Fibroblast of skin of back (primary cell): ENCODE results near the gene IQGAP3.
"Not testable (repeated sequence)": the region's sequence is repeated elsewhere in the genome, so short reads cannot be mapped to it uniquely, and the experiment has no call there.

Source experiments
- DNase-seq: peaks from one replicate; pipeline ENCODE4 v3.0.0-alpha.2; 2013

IQGAP3 gene

DNA sequence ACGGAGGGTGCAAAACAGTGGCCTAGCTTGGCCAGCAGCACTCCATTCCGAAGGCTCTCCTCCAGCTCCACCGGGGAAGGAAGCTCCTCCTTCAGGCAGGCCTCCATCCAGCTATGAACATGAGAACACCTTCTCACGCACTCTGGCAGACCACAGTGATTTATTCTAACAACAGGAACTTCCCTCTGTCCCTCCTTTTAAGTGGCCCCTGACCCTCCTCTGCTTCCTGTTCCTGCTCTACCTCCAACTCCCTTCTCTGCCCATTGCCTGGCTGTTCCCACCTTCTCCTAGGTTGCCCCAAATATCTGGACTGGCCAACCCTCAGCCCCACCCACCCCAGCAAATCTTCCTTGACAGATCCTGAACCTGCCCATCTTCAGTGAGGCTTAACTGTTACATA, 5.9 kb downstream of the IQGAP3 start:
- no peak for DNase-seq

- no peak for DNase-seq
These were observed 6.8 kb downstream of the IQGAP3 start for GRCh38 chr1:156565519-156565918.

GRCh38 chr1:156560585-156561163, 11.7 kb downstream of the IQGAP3 start:
- DNase-seq, result no peak

- no peak for DNase-seq
These were observed 12.5 kb downstream of the IQGAP3 start for GRCh38 chr1:156559797-156560385.

- DNase-seq, result no peak
These were observed 13.1 kb downstream of the IQGAP3 start for GRCh38 chr1:156559086-156559796.

- no peak for DNase-seq
These were observed 16.0 kb downstream of the IQGAP3 start for GRCh38 chr1:156556354-156556753.

DNA sequence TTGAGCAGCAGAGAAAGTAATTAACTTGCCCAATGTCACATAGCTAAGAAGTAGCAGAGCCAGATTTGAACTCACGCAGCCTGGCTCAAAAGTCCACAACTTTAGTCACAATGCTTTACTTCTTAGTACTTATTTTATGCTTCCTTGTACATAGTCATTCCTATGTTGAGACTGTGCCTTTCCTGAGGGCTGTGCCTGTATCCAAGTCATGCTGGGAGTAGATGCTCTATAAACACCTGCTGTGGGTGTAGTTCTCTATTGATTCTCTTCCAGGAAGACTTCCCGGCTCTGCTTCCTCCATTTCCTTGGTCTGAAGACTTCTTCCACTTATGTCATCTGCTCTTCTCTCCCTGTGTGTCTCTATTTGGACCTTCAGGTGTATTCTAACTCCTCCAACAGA, 16.6 kb downstream of the IQGAP3 start:
- no peak for DNase-seq

GRCh38 chr1:156554971-156555370, 17.4 kb downstream of the IQGAP3 start:
- no peak for DNase-seq

GRCh38 chr1:156553860-156554485, 18.4 kb downstream of the IQGAP3 start:
- no peak for DNase-seq

DNA sequence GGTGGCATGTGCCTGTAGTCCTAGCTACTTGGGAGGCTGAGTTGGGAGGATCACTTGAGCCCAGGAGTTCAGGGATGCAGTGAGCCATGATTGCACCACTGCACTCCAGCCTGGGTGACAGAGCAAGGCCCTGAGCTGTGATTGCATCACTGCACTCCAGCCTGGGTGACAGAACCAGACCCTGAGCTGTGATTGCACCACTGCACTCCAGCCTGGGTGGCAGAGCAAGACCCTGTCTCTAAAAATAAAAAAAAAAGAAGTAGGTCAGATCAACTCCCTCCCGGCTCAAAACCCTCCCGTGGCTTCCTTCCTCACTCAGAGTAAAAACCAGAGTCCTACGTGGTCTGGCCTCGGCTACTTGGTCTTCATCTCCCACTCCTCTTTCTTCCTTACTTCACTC, 19.4 kb downstream of the IQGAP3 start:
- DNase-seq, result not testable (repeated sequence)

DNA sequence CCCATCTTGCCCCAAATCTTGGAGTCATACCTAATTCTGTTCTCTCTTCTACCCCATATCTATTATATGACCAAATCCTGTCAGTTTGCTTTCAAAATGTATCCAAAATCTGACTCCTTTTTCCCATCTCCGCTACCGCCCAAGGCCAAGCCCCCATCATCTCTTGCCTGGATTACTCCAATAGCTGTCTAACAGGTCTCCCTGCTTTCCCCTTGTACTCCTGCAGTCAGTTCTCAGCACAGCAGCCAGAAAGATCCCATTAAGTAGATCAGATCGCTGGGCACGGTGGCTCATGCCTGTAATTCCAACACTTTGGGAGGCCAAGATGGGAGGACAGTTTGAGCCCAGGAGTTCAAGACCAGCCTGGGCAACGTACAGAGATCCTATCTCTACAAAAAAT, 19.8 kb downstream of the IQGAP3 start:
- DNase-seq, result no peak

- no peak for DNase-seq
These were observed 20.5 kb downstream of the IQGAP3 start for GRCh38 chr1:156551869-156552268.

DNA sequence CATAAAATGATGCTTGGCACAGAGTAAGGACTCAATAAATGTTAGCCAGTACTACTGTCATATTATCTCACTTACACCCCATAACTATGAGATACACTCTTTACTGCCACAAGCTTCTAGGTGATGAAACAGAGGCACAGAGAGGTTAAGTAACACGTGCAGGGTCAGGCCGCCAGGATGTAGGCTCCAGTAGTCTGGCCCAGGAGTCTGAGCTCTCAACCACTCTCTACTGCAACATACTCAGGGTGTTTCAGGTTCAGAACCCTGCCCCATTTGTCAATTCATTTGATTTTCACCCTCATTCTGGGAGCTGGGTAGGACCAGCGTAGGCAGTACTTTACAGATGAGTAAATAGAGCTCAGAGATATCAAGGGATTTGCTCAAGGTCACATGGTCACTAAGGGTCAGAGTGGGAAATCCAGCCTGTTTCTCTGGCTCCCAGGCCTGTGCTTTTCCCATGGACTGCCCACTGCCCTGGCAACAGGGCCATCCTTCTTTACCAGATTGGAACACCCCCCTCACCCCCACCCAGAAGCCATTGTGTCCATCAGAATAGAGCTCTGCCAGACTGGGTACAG, 21.2 kb downstream of the IQGAP3 start:
- DNase-seq, result no peak

GRCh38 chr1:156550346-156550745, 22.0 kb downstream of the IQGAP3 start:
- no peak for DNase-seq

DNA sequence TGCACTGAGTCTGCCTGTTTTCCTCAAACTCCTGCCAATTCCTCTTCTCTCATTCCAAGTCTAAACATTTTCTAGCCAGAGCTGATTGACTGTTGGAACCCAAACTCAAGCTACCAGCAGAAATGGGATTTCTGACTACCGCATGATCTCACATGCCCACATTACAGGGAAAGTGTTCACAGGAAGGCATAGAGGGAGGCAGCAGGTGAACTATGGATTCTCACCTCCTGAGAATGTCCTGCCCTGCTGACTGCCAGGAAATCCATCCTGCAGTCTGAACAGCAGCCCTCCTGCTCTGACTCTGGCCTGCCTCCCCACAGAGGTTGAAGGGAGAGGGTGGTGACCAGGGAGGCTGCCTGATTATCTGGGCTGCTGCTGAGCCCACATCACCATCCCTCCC, 22.5 kb downstream of the IQGAP3 start:
- DNase-seq, result no peak

- no peak for DNase-seq
These were observed 23.0 kb downstream of the IQGAP3 start for GRCh38 chr1:156549390-156549789.

- no peak for DNase-seq
These were observed 24.4 kb downstream of the IQGAP3 start for GRCh38 chr1:156547982-156548381.

GRCh38 chr1:156547434-156547833, 24.9 kb downstream of the IQGAP3 start:
- no peak for DNase-seq

GRCh38 chr1:156546267-156546666, 26.1 kb downstream of the IQGAP3 start:
- no peak for DNase-seq

GRCh38 chr1:156544592-156545102, 27.7 kb downstream of the IQGAP3 start:
- no peak for DNase-seq

- DNase-seq, result no peak
These were observed 29.3 kb downstream of the IQGAP3 start for GRCh38 chr1:156543066-156543465.

- no peak for DNase-seq
These were observed 31.4 kb downstream of the IQGAP3 start for GRCh38 chr1:156540955-156541354.

DNA sequence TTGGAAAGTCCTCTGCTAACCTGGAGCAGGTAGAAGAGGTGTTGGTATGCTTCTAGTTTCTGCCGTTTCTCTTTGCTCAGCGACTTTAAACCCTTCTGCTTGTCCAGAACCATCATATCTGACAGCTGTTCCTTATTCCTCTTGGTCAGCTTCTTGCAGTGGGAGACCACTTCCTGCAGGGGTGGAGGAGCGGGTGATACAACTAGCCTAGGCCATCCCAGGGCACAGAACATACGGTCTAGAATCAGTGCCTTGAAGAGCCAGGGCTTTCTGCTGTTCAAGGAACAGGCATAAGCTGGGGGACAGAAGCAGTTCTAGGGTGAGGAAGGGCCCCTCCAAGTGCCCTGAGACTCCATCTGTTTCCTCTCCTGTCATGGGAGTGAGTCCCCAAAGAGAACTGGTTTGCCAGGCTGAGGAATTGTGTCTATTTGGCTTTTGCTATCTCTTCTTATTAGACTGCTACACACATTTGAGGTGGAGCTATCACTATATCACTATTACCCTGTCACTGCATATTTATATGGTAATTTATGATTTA, 32.5 kb downstream of the IQGAP3 start:
- DNase-seq, result no peak
